Uterus (tissue), 4 donors: Measurements from ENCODE around the gene CNTD1. TPM values are rescaled to one million over a fixed set of nuclear protein-coding genes. Genes with fewer than 3 reads are reported as not detected.

Source experiments
- DNase-seq, 2 donors: peaks; one replicate each; pipeline ENCODE4 v3.0.0-alpha.2; 2019 to 2020
- H3K27ac ChIP-seq, 2 donors: fragments of 200-600 bp; sonication (generic); 1 replicate in 1 of 2; 2 replicates in 1 of 2; pipeline ENCODE4 v1.5.1; 2016 to 2018
- H3K27me3 ChIP-seq, 2 donors: fragments of 200-600 bp; sonication (generic); one replicate each; pipeline ENCODE4 v1.5.1; 2018 to 2019; ENCODE audit warnings: control low read depth in 1 of 2
- H3K36me3 ChIP-seq, 2 donors: fragments of 200-600 bp; sonication (generic); one replicate each; pipeline ENCODE4 v1.5.1; 2019; ENCODE audit warnings: control low read depth in 1 of 2
- H3K4me1 ChIP-seq, 2 donors: fragments of 200-600 bp; sonication (generic); one replicate each; pipeline ENCODE4 v1.5.1; 2018 to 2019; ENCODE audit warnings: control low read depth in 1 of 2
- H3K4me3 ChIP-seq, 2 donors: fragments of 200-600 bp; sonication (generic); 1 replicate in 1 of 2; 2 replicates in 1 of 2; pipeline ENCODE4 v1.5.1; 2018 to 2019; ENCODE audit warnings: mild to moderate bottlenecking in 1 of 2
- H3K9me3 ChIP-seq, 2 donors: fragments of 200-600 bp; sonication (generic); one replicate each; pipeline ENCODE4 v1.5.1; 2019; ENCODE audit warnings: control low read depth in 1 of 2
- POLR2A ChIP-seq, 2 donors: fragments of 450-650 bp; IDR thresholded peaks; one replicate each; pipeline ENCODE4 v1.6.1; 2016; ENCODE audit warnings: antibody characterized with exemption in 2 of 2, mild to moderate bottlenecking in 1 of 2, moderate library complexity in 1 of 2
- intact Hi-C: fragments of 100-400 bp; cut with DNase I; formaldehyde crosslinking; loops from one replicate; pipeline ENCODE4 v1.15.1; 2023; ENCODE audit warnings: low total_unique reads
- total RNA-seq, 4 donors: library from RNA; depleted of rRNA in 3 of 4; stranded (reverse); fragments of >200 nt in 3 of 4; gene quantifications; one replicate each; pipeline versions ENCODE4 v1.1.0 to v1.2.4, GENCODE V29; 2014 to 2023
- TF ChIP-seq, protein P1 (sequence below), 4 experiments: fragments of 200-600 bp in 2 of 4; fragments of 450-650 bp in 2 of 4; sonication (generic) in 2 of 4; IDR thresholded peaks; one replicate each; pipeline ENCODE4 v1.5.1; 2016 to 2019; ENCODE audit warnings: antibody characterized with exemption in 4 of 4, mild to moderate bottlenecking in 2 of 4, moderate library complexity in 1 of 4
- donor health status: DM: yes; HTN: yes; CAD: no.

CNTD1 gene
- total RNA-seq, 4 donors from 2014 or later = 0.69 to 1.2 TPM; not detected in 2

DNA sequence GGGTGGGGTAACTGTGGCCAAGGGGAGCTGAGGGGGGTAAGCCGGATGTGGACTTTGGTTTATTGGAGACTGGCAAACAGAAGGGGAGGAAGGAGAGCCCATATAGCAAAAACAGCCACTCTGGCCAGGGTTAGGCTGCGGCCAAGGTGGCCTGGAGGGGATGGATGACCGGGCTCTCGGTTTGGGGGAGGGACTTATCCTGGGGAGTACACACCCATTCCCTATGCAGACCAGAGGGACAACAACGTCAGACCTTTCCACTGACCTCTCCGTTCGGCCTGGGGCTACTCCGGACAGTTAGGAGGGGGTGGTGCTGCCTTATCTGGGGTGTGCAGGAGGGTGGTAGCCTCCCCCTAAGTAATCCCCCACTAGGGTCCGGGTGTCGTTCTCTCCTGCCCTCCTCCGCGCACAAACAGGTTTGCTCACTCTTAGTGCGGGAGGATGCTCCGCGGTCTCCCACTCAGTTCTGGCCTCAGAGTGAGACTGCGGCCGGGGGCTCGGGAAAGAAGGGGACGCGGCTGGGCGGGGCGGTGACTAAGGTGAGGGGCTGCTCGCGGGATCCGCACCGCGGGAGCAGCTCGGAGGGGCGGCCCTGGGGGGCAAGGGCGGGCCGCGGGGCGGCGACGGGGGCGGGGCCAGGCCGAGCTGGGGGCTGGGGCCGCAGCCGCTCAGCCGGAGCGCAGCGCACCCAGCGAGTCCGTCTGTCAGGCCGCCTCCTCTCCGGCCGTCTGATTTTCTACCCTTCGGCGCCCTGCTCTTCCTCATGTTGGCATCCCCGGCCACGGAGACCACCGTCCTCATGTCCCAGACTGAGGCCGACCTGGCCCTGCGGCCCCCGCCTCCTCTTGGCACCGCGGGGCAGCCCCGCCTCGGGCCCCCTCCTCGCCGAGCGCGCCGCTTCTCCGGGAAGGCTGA, 18.5 kb upstream of the CNTD1 start, which contains the start of gene WNK4:
Gene WNK4, plus strand, starts transcription at position 675 of the 915 bp plus-strand sequence. Its CDS starts 89 bp downstream, at position 764.
- H3K27me3 ChIP-seq = peaks cover 13 to 32% of the 10 kb centered on the region in 2 donors
- DNase-seq = no peak
- TF ChIP-seq POLR2A (IDR thresholded peaks at IDR 0.05) = no peak
- TF ChIP-seq, protein P1, sequence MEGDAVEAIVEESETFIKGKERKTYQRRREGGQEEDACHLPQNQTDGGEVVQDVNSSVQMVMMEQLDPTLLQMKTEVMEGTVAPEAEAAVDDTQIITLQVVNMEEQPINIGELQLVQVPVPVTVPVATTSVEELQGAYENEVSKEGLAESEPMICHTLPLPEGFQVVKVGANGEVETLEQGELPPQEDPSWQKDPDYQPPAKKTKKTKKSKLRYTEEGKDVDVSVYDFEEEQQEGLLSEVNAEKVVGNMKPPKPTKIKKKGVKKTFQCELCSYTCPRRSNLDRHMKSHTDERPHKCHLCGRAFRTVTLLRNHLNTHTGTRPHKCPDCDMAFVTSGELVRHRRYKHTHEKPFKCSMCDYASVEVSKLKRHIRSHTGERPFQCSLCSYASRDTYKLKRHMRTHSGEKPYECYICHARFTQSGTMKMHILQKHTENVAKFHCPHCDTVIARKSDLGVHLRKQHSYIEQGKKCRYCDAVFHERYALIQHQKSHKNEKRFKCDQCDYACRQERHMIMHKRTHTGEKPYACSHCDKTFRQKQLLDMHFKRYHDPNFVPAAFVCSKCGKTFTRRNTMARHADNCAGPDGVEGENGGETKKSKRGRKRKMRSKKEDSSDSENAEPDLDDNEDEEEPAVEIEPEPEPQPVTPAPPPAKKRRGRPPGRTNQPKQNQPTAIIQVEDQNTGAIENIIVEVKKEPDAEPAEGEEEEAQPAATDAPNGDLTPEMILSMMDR (IDR thresholded peaks at IDR 0.05) = no peak
- H3K4me1 ChIP-seq = peaks cover 0 to 9% of the 10 kb centered on the region in 2 donors
- no peaks in the 10 kb centered on the region for H3K36me3 ChIP-seq
- peak within 1 kb of the TSS in 1 of 2 donors; percentile 37 for H3K4me3 ChIP-seq
- H3K9me3 ChIP-seq = no peaks in the 10 kb centered on the region
- intact Hi-C loops = no loop called here
- H3K27ac ChIP-seq = no peak within 1 kb of the TSS

DNA sequence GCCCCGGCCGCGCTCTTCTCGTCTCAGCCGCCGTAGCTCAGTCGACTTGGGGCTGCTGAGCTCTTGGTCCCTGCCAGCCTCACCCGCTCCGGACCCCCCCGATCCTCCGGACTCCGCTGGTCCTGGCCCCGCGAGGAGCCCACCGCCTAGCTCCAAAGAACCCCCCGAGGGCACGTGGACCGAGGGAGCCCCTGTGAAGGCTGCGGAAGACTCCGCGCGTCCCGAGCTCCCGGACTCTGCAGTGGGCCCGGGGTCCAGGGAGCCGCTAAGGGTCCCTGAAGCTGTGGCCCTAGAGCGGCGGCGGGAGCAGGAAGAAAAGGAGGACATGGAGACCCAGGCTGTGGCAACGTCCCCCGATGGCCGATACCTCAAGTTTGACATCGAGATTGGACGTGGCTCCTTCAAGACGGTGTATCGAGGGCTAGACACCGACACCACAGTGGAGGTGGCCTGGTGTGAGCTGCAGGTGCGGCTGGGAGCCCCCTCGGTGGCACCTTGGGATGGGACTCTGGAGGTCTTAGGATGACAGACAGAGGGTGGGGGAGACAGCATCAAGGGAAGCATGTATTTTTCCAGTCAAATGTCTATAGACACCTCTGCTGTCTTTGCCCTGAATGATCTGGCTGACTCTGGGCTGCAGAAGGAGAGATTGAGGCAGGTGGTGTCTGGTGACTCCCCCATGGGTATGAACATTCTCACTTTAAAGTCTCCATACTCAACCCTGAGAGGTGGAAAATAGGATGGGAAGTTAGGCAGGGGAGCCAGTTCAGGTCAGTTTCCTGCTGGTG, 17.6 kb upstream of the CNTD1 start:
- Histone ChIP-seq H3K36me3 (no peaks in the 10 kb centered on the region), H3K27ac (no peak overlapping the region), H3K4me3 (peak overlapping the region in 1 of 2 donors; percentile 37), H3K9me3 (no peaks in the 10 kb centered on the region), H3K4me1 (peaks cover 0 to 9% of the 10 kb centered on the region in 2 donors), H3K27me3 (peaks cover 13 to 40% of the 10 kb centered on the region in 2 donors)
- TF ChIP-seq POLR2A (IDR thresholded peaks at IDR 0.05) = no peak
- TF ChIP-seq, protein P1 (IDR thresholded peaks at IDR 0.05) = no peak
- no peak for DNase-seq
- intact Hi-C loops = no loop called here

DNA sequence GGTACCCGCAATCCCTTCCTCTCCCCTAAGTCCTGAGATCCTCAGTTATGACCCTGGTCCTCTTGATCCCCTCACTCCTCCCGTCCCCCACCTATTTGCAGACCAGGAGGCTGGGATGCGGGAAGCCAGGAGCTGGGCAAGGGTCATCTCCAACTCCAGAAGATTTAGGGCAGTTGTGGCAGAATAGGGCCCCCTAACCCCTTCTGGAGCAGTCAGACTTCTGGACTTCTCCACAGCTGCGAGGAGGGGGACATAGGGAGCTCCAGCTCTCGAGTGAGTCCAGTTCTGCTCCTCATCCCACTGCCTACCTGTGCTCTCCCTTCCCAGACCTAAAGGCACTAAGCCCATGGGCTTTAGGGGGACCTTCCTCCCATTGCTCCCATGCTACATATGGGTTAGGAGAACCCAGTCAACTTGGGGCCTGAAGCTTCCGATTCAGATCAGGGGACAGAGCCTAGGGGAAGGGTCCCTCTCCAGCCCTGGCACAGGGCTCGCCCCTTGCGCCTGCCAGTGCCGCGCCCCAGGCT, 17.0 kb upstream of the CNTD1 start:
- Histone ChIP-seq H3K9me3 (no peaks in the 10 kb centered on the region), H3K4me1 (peaks cover 0 to 9% of the 10 kb centered on the region in 2 donors), H3K36me3 (no peaks in the 10 kb centered on the region), H3K4me3 (no peak overlapping the region), H3K27me3 (peaks cover 13 to 42% of the 10 kb centered on the region in 2 donors), H3K27ac (no peak overlapping the region)
- TF ChIP-seq, protein P1 (IDR thresholded peaks at IDR 0.05) = no peak
- TF ChIP-seq POLR2A (IDR thresholded peaks at IDR 0.05) = no peak
- no peak for DNase-seq
- intact Hi-C loops = no loop called here

DNA sequence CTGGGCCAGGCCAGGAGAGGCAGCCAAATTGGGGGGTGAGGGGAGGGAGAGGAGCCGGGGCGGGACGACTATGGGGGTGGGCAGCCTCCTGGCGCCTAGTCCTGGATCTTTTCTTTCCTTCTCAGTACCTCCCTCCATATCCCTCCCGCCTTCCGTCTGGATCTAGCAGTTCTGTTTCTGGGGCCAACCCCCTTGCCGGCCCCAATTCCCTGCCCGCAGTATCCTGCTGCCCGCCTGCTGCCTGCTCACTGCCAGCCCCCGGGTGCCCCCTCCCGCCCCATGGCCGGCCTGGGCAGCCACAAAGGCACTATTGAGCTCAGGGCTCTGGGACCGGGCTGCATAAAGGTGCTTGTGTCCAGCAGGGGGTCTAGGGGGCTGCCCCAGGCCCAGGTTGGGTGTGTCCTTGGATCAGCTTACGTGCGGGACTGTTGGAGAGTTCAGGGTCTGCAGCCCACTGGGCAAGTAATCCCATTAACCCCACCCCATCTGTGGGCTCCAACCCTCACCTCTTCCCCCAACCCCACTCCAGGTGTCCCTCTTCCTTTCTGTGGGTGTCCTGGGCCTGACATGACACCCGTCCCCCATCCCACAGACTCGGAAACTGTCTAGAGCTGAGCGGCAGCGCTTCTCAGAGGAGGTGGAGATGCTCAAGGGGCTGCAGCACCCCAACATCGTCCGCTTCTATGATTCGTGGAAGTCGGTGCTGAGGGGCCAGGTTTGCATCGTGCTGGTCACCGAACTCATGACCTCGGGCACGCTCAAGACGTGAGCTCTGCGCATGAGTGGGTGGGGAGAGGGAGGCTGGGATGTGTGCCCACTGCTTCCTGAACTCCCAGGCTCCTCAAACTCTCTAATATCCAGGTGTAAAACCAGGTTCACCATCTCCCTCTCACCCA, 16.2 kb upstream of the CNTD1 start:
- peaks cover 0 to 9% of the 10 kb centered on the region in 2 donors for H3K4me1 ChIP-seq

More for the DNA sequence above, 16.2 kb upstream of the CNTD1 start:
- no peak overlapping the region for H3K4me3 ChIP-seq
- intact Hi-C loops = no loop called here
- H3K36me3 ChIP-seq = no peaks in the 10 kb centered on the region
- TF ChIP-seq, protein P1 (IDR thresholded peaks at IDR 0.05) = no peak
- TF ChIP-seq POLR2A (IDR thresholded peaks at IDR 0.05) = no peak
- H3K27ac ChIP-seq = no peak overlapping the region
- H3K27me3 ChIP-seq = peaks cover 13 to 42% of the 10 kb centered on the region in 2 donors
- no peak for DNase-seq
- no peaks in the 10 kb centered on the region for H3K9me3 ChIP-seq
